BE2C (cell line): ENCODE results near the gene EEF1A1.

Experiments used
- DNase-seq: peaks from one replicate; pipeline ENCODE4 v3.0.0-alpha.2; 2020
- H3K27me3 ChIP-seq: fragments of 250-450 bp; sonication (Bioruptor Pico); 2 replicates; pipeline ENCODE4 v1.5.1; 2020; ENCODE audit warnings: mild to moderate bottlenecking
- H3K36me3 ChIP-seq: fragments of 250-450 bp; sonication (Bioruptor Pico); 2 replicates; pipeline ENCODE4 v1.5.1; 2020; ENCODE audit warnings: mild to moderate bottlenecking
- H3K4me1 ChIP-seq: fragments of 250-450 bp; sonication (Bioruptor Pico); 2 replicates; pipeline ENCODE4 v1.5.1; 2020
- H3K4me3 ChIP-seq: 2 replicates; pipeline ENCODE4 v1.5.1; 2011; ENCODE audit warnings: low read depth, low read length
- H3K9me3 ChIP-seq: fragments of 250-450 bp; sonication (Bioruptor Pico); 2 replicates; pipeline ENCODE4 v1.5.1; 2020
- TF ChIP-seq, protein P1 (sequence below): IDR thresholded peaks from 2 replicates; pipeline ENCODE4 v1.5.1; 2012; ENCODE audit warnings: mild to moderate bottlenecking, low read depth, low read length

Gene EEF1A1

DNA sequence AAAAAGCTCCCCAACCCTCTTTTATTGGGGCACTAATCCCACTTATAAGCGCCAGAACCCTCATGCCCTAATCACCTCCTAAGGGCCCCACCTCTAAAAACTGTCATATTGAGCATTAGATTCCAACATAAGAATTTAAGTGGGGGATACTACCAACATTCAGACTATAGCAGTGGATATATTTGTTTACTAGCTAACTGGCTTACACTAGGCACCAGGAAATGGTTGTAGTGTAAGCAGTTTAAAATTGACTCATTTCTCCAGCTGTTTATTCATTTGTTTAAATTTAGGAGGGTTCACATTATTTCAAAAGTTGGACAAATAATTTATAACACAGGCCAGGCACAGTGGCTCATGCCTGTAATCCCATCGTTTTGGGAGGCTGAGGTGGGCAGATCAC is 36.4 kb downstream of the EEF1A1 start:
- no peaks in the 10 kb centered on the region for H3K27me3 ChIP-seq
- H3K9me3 ChIP-seq, result no peaks in the 10 kb centered on the region
- H3K36me3 ChIP-seq, result peaks cover 75% of the 10 kb centered on the region
- TF ChIP-seq, protein P1, sequence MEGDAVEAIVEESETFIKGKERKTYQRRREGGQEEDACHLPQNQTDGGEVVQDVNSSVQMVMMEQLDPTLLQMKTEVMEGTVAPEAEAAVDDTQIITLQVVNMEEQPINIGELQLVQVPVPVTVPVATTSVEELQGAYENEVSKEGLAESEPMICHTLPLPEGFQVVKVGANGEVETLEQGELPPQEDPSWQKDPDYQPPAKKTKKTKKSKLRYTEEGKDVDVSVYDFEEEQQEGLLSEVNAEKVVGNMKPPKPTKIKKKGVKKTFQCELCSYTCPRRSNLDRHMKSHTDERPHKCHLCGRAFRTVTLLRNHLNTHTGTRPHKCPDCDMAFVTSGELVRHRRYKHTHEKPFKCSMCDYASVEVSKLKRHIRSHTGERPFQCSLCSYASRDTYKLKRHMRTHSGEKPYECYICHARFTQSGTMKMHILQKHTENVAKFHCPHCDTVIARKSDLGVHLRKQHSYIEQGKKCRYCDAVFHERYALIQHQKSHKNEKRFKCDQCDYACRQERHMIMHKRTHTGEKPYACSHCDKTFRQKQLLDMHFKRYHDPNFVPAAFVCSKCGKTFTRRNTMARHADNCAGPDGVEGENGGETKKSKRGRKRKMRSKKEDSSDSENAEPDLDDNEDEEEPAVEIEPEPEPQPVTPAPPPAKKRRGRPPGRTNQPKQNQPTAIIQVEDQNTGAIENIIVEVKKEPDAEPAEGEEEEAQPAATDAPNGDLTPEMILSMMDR, result no peak
- no peak overlapping the region for H3K4me3 ChIP-seq
- no peaks in the 10 kb centered on the region for H3K4me1 ChIP-seq
- no peak for DNase-seq

DNA sequence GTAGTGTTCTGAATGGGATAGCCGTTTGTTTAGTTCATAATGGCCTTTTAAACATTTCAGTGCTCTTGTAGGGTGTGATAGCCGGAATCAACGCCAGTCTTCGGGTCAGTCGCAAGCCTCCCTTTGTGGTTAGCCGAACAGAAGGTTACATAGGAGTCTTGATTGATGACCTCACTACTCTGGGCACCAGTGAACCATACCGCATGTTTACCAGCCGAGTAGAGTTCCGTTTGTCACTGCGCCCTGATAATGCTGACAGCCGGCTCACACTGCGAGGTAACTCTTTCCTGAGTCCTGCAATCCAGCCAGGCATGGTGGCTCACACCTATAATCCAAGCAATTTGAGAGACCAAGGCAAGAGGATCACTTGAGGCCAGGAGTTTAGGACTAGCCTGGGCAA is 38.9 kb downstream of the EEF1A1 start:
- Histone ChIP-seq H3K4me1 (no peaks in the 10 kb centered on the region), H3K36me3 (peaks cover 69% of the 10 kb centered on the region), H3K4me3 (no peak overlapping the region), H3K27me3 (no peaks in the 10 kb centered on the region), H3K9me3 (no peaks in the 10 kb centered on the region)
- no peak for DNase-seq
- TF ChIP-seq, protein P1, result no peak

DNA sequence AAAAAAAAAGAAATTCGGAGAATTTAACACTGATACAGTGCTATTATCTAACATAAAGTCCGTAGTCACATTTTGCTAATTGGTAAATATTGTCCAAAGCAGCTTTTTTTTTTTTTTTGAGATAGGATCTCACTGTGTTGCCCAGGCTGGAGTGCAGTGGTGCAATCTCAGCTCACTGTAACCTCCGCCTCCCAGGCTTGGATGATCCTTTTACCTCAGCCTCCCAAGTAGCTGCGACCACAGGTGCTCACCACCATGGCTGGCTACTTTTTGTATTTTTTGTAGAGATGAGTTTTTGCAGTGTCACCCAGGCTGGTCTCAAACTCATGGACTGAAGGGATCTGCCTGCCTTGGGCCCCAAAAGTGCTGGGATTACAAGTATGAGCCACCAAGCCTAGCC is 43.4 kb downstream of the EEF1A1 start:
- no peak for DNase-seq
- TF ChIP-seq, protein P1, result no peak
- no peaks in the 10 kb centered on the region for H3K4me1 ChIP-seq
- no peak overlapping the region for H3K4me3 ChIP-seq
- no peaks in the 10 kb centered on the region for H3K9me3 ChIP-seq
- H3K36me3 ChIP-seq, result peaks cover 57% of the 10 kb centered on the region
- H3K27me3 ChIP-seq, result no peaks in the 10 kb centered on the region

DNA sequence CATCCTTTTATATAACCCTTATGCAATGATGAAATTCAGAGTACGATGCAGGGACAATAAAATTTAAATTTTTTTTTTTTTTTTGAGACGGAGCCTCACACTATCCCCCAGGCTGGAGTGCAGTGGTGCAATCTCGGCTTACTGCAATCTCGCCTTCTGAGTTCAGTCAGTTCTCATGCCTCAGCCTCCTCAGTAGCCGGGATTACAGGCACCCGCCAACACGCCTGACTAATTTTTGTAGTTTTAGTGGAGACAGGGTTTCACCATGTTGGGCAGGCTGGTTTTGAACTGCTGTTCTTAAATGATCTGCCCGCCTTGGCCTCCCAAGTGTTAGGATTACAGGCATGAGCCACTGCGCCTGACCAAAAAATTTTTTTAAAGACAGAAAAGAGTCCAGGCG is 44.1 kb downstream of the EEF1A1 start:
- H3K4me1 ChIP-seq, result no peaks in the 10 kb centered on the region
- peaks cover 54% of the 10 kb centered on the region for H3K36me3 ChIP-seq

DNA sequence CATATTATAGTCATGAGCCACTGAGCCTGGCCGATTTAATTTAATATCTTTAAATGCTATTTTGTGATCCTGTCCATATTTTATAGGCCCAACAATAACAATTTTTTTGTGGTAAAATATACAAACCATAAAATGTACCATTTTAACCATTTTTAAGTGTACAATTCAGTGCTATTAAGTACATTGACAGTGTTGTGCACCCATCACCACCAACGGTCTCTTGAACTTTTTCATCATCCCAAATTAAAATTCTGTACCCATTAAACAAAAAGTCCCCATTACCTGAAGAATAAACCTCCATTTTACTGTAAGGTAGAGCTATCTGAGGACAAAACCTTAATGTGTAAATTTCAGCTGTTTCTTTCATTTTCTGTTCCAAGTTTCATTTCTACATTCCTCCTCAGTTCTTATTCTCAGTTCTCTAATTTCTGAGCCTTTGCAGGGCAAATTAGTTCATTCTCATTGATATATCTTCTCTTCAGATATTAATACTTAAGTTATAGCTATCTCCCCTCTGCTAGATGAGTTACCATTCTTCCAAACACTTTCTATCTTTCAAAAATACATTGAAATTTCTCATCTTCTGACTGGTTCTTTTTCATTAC is 49.0 kb downstream of the EEF1A1 start:
- no peak overlapping the region for H3K4me3 ChIP-seq
- peaks cover 53% of the 10 kb centered on the region for H3K36me3 ChIP-seq
- no peak for DNase-seq
- TF ChIP-seq, protein P1, result no peak
- no peaks in the 10 kb centered on the region for H3K9me3 ChIP-seq
- no peaks in the 10 kb centered on the region for H3K27me3 ChIP-seq
- H3K4me1 ChIP-seq, result no peaks in the 10 kb centered on the region

More for the DNA sequence above, 44.1 kb downstream of the EEF1A1 start:
- no peak overlapping the region for H3K4me3 ChIP-seq
- no peaks in the 10 kb centered on the region for H3K27me3 ChIP-seq
- H3K9me3 ChIP-seq, result no peaks in the 10 kb centered on the region
- no peak for DNase-seq
- TF ChIP-seq, protein P1, result no peak
